22Rv1 (cell line): Measurements from ENCODE around the gene PRIMA1.

ENCODE experiments used
- ZFX ChIP-seq: fragments of 450-650 bp; IDR thresholded peaks from 2 replicates; pipeline ENCODE4 v1.6.1; 2017; ENCODE audit warnings: antibody characterized with exemption, borderline replicate concordance
- TF ChIP-seq, protein P1 (sequence below): fragments of 450-650 bp; IDR thresholded peaks from 2 replicates; pipeline ENCODE4 v1.5.1; 2017; ENCODE audit warnings: mild to moderate bottlenecking

DNA sequence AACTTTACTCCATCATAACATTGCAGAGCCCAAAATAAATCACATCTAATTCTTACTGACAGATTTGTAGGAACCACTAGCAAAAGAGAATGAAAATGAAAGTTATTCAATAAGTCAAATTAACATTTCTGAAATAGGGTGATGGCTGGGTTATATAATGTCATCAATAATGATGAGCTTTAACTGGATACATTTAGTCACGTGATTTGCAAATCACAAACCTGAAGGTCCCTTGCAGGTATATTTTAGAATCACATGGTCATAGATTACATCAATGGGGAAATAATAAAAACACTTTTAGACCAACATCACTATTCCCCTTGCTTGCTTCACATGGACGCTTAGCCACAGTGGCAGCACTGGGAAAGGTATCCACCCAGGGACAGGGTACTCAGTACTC, 86.7 kb downstream of the PRIMA1 start:
- TF ChIP-seq, protein P1, sequence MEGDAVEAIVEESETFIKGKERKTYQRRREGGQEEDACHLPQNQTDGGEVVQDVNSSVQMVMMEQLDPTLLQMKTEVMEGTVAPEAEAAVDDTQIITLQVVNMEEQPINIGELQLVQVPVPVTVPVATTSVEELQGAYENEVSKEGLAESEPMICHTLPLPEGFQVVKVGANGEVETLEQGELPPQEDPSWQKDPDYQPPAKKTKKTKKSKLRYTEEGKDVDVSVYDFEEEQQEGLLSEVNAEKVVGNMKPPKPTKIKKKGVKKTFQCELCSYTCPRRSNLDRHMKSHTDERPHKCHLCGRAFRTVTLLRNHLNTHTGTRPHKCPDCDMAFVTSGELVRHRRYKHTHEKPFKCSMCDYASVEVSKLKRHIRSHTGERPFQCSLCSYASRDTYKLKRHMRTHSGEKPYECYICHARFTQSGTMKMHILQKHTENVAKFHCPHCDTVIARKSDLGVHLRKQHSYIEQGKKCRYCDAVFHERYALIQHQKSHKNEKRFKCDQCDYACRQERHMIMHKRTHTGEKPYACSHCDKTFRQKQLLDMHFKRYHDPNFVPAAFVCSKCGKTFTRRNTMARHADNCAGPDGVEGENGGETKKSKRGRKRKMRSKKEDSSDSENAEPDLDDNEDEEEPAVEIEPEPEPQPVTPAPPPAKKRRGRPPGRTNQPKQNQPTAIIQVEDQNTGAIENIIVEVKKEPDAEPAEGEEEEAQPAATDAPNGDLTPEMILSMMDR: no peak
- no peak for TF ChIP-seq ZFX
